HepG2 (cell line): ENCODE measurements around the gene ETFA. TPM values are rescaled to one million over a fixed set of nuclear protein-coding genes. Genes with fewer than 3 reads are reported as not detected.

ENCODE experiments used
- ATF2 ChIP-seq: sonication (generic); formaldehyde crosslinking; IDR thresholded peaks from 2 replicates; pipeline ENCODE4 v1.4.0; 2020; ENCODE audit warnings: missing genetic modification reagents
- HIVEP1 ChIP-seq: sonication (generic); formaldehyde crosslinking; IDR thresholded peaks from 2 replicates; pipeline ENCODE4 v1.4.0; 2020; ENCODE audit warnings: mild to moderate bottlenecking, missing genetic modification reagents
- HMG20A ChIP-seq: IDR thresholded peaks from 2 replicates; pipeline ENCODE4 v1.6.1; 2016; ENCODE audit warnings: borderline replicate concordance
- KDM4B ChIP-seq: sonication (generic); formaldehyde crosslinking; IDR thresholded peaks from 2 replicates; pipeline ENCODE4 v1.4.0; 2020; ENCODE audit warnings: missing genetic modification reagents
- KLF6 ChIP-seq: IDR thresholded peaks from 2 replicates; pipeline ENCODE4 v1.8.0; 2016; ENCODE audit warnings: missing biosample characterization, missing genetic modification reagents
- MTF2 ChIP-seq: sonication (generic); formaldehyde crosslinking; IDR thresholded peaks from 2 replicates; pipeline ENCODE4 v1.5.0; 2020; ENCODE audit warnings: missing genetic modification reagents, borderline replicate concordance
- MXD4 ChIP-seq: IDR thresholded peaks from 2 replicates; pipeline ENCODE4 v1.6.1; 2016; ENCODE audit warnings: mild to moderate bottlenecking, missing biosample characterization, missing genetic modification reagents
- PITX1 ChIP-seq: sonication (generic); formaldehyde crosslinking; IDR thresholded peaks from 2 replicates; pipeline ENCODE4 v1.5.1; 2020; ENCODE audit warnings: mild to moderate bottlenecking, missing genetic modification reagents
- RCOR2 ChIP-seq: IDR thresholded peaks from 2 replicates; pipeline ENCODE4 v1.6.1; 2016; ENCODE audit warnings: missing biosample characterization, missing genetic modification reagents
- STAT6 ChIP-seq: sonication (generic); formaldehyde crosslinking; IDR thresholded peaks from 2 replicates; pipeline ENCODE4 v1.4.0; 2020; ENCODE audit warnings: missing genetic modification reagents, mild to moderate bottlenecking, borderline replicate concordance
- TIGD3 ChIP-seq: sonication (generic); formaldehyde crosslinking; IDR thresholded peaks from 2 replicates; pipeline ENCODE4 v1.5.1; 2020; ENCODE audit warnings: mild to moderate bottlenecking, missing genetic modification reagents, borderline replicate concordance
- ZMYM2 ChIP-seq: sonication (generic); formaldehyde crosslinking; IDR thresholded peaks from 2 replicates; pipeline ENCODE4 v1.8.0; 2022; ENCODE audit warnings: mild to moderate bottlenecking, missing genetic modification reagents
- ZMYM3 ChIP-seq: sonication (generic); formaldehyde crosslinking; IDR thresholded peaks from 2 replicates; pipeline ENCODE4 v1.5.1; 2020; ENCODE audit warnings: mild to moderate bottlenecking, missing genetic modification reagents
- ZNF124 ChIP-seq: sonication (generic); formaldehyde crosslinking; IDR thresholded peaks from 2 replicates; pipeline ENCODE4 v1.4.0; 2020; ENCODE audit warnings: missing genetic modification reagents
- ZNF136 ChIP-seq: sonication (generic); formaldehyde crosslinking; IDR thresholded peaks from 2 replicates; pipeline ENCODE4 v1.8.1; 2022; ENCODE audit warnings: low read depth, mild to moderate bottlenecking, moderate library complexity, missing genetic modification reagents
- ZNF639 ChIP-seq: conservative IDR thresholded peaks from 2 replicates; pipeline ENCODE4 v1.6.1; 2018; ENCODE audit warnings: missing genetic modification reagents
- ZNF691 ChIP-seq: sonication (generic); formaldehyde crosslinking; IDR thresholded peaks from 2 replicates; pipeline ENCODE4 v1.4.0; 2020; ENCODE audit warnings: missing genetic modification reagents, low read depth, mild to moderate bottlenecking, borderline replicate concordance
- ZNF891 ChIP-seq: sonication (generic); formaldehyde crosslinking; IDR thresholded peaks from 2 replicates; pipeline ENCODE4 v1.5.0; 2020; ENCODE audit warnings: mild to moderate bottlenecking, missing genetic modification reagents
- polyA plus RNA-seq, 8 experiments: library from polyadenylated mRNA; depleted of rRNA in 3 of 8; stranded (reverse) in 7 of 8; unstranded in 1 of 8; fragments of >200 nt; fragmentation: Illumina TruSeq in 4 of 8; extraction: Trizol in 4 of 8; gene quantifications; 2 replicates each; pipeline versions ENCODE4 v1.2.1 to v1.2.3, GENCODE V29; 2011 to 2016; ENCODE audit warnings: low read depth in 4 of 8, missing spikeins in 1 of 8, mixed read lengths in 1 of 8; ENCODE audit not compliant: insufficient read depth in 1 of 8
- total RNA-seq, 5 experiments: library from RNA; depleted of rRNA; stranded (reverse); fragments of >200 nt; fragmentation: Illumina TruSeq; extraction: Trizol; gene quantifications; 2 replicates each; pipeline ENCODE4 v1.2.3, GENCODE V29; 2016; ENCODE audit warnings: low read depth in 1 of 5

ETFA gene
- total and polyA plus RNA-seq, 2 of the 13 experiments (the other 11 are each of a cell fraction or from before 2014, with no cell fraction given) = 291 to 396 TPM

GRCh38 chr15:76196269-76197231 lies 114.7 kb downstream of the ETFA start (continued):
- TF ChIP-seq STAT6 (CRISPR knock-in tag) (no peak), KLF6 (0 out of 2 replicates have a peak, but pooled peaks have one; percentile 51), ZNF639 (CRISPR knock-in tag) (no peak), ZMYM3 (CRISPR knock-in tag) (peak; percentile 73), ZMYM2 (CRISPR knock-in tag) (0 out of 2 replicates have a peak, but pooled peaks have one; percentile 21), ATF2 (CRISPR knock-in tag) (peak; percentile 63), MXD4 (CRISPR knock-in tag) (0 out of 2 replicates have a peak, but pooled peaks have one; percentile 39), HMG20A (CRISPR knock-in tag) (peak; percentile 65; the same call in 1 of the 2 replicates), PITX1 (peak; percentile 98), ZNF691 (CRISPR knock-in tag) (peak; percentile 87), HIVEP1 (CRISPR knock-in tag) (0 out of 2 replicates have a peak, but pooled peaks have one; percentile 58), ZNF136 (CRISPR knock-in tag) (no peak), RCOR2 (CRISPR knock-in tag) (0 out of 2 replicates have a peak, but pooled peaks have one; percentile 44), ZNF891 (CRISPR knock-in tag) (0 out of 2 replicates have a peak, but pooled peaks have one; percentile 23), TIGD3 (CRISPR knock-in tag) (0 out of 2 replicates have a peak, but pooled peaks have one; percentile 38), KDM4B (CRISPR knock-in tag) (no peak), MTF2 (CRISPR knock-in tag) (no peak), ZNF124 (CRISPR knock-in tag) (no peak)
